ENCODE measurements around the gene GXYLT1.
"Not testable (repeated sequence)": the region's sequence is repeated elsewhere in the genome, so short reads cannot be mapped to it uniquely, and the experiment has no call there.

Gene GXYLT1

GRCh38 chr12:42091769-42092168, 52.9 kb downstream of the GXYLT1 start:
- no peak for DNase-seq

- DNase-seq, result no peak
Measured at GRCh38 chr12:42090899-42091298, 53.8 kb downstream of the GXYLT1 start.

- DNase-seq, result no peak
Measured at GRCh38 chr12:42086031-42086430, 58.6 kb downstream of the GXYLT1 start.

- DNase-seq, result no peak
Measured at GRCh38 chr12:42085594-42085993, 59.1 kb downstream of the GXYLT1 start.

- no peak for DNase-seq
Measured at GRCh38 chr12:42084522-42084921, 60.2 kb downstream of the GXYLT1 start.

- DNase-seq, result no peak
Measured at GRCh38 chr12:42076976-42077375, 67.7 kb downstream of the GXYLT1 start.

GRCh38 chr12:42070036-42070435, 74.6 kb downstream of the GXYLT1 start:
- no peak for DNase-seq

GRCh38 chr12:42059127-42059526, 85.5 kb downstream of the GXYLT1 start:
- no peak for DNase-seq

GRCh38 chr12:42056130-42056529, 88.5 kb downstream of the GXYLT1 start:
- no peak for DNase-seq

GRCh38 chr12:42053456-42053855, 91.2 kb downstream of the GXYLT1 start:
- DNase-seq, result no peak

- DNase-seq, result not testable (repeated sequence)
Measured at GRCh38 chr12:42048980-42049379, 95.7 kb downstream of the GXYLT1 start.

GRCh38 chr12:42039577-42039976, 105.1 kb downstream of the GXYLT1 start:
- no peak for DNase-seq

- DNase-seq, result no peak
Measured at GRCh38 chr12:42039176-42039575, 105.5 kb downstream of the GXYLT1 start.

- DNase-seq, result no peak
Measured at GRCh38 chr12:42031847-42032564, 112.7 kb downstream of the GXYLT1 start.
